ENCODE results near the gene RIN3. TPM values are rescaled to one million over a fixed set of nuclear protein-coding genes. Genes with fewer than 3 reads are reported as not detected.

The RIN3 gene
- total RNA-seq, 1 experiment from 2014 or later: 2.4 TPM

DNA sequence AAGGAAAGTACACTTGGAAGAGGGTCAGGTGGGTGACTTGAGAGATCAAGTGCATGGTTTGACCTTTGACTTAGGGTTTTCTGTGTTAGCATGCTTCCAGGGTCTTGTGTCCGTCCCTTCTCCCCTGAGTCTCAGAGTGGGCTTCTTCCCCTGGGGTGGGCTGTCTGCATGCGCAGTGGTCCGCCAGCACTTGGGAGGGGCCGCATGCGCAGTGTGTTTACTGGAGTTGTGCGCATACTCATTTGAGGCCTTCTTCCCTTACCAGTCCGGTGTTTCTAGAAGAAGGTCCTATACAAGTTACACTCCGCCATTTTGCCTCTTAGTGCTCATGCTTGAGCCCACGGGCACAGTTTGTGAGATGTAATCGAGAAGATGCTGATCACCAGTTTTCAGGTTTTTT is 58.5 kb downstream of the RIN3 start:
- no peaks in the 10 kb centered on the region for H3K9me3 ChIP-seq (ENCODE audit: low read depth, low read length, poor library complexity, severe bottlenecking)
- ChIA-PET CTCF (no interaction called here), POLR2A (ENCODE audit: low non-redundant PET) (no interaction called here)
- no peak overlapping the region for H3K27ac ChIP-seq (ENCODE audit: low read depth, low read length, poor library complexity, severe bottlenecking)
- intact Hi-C loops (cut with micrococcal nuclease; ENCODE audit: unreplicated experiment): no loop called here
- H3K36me3 ChIP-seq (ENCODE audit: insufficient read depth, low read length, poor library complexity, severe bottlenecking): no peaks in the 10 kb centered on the region
- no TSS peak for BruUV-seq (replicated peaks)
- no peak overlapping the region for H3K4me3 ChIP-seq (ENCODE audit: low read depth, low read length, poor library complexity, severe bottlenecking)
- TF ChIP-seq EZH2 (IDR thresholded peaks at IDR 0.05; ENCODE audit: borderline replicate concordance, low read depth, low read length, poor library complexity, severe bottlenecking): no peak
- TF ChIP-seq, protein P1, sequence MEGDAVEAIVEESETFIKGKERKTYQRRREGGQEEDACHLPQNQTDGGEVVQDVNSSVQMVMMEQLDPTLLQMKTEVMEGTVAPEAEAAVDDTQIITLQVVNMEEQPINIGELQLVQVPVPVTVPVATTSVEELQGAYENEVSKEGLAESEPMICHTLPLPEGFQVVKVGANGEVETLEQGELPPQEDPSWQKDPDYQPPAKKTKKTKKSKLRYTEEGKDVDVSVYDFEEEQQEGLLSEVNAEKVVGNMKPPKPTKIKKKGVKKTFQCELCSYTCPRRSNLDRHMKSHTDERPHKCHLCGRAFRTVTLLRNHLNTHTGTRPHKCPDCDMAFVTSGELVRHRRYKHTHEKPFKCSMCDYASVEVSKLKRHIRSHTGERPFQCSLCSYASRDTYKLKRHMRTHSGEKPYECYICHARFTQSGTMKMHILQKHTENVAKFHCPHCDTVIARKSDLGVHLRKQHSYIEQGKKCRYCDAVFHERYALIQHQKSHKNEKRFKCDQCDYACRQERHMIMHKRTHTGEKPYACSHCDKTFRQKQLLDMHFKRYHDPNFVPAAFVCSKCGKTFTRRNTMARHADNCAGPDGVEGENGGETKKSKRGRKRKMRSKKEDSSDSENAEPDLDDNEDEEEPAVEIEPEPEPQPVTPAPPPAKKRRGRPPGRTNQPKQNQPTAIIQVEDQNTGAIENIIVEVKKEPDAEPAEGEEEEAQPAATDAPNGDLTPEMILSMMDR (conservative IDR thresholded peaks at IDR 0.05; ENCODE audit: low read depth, low read length): no peak
- no peaks in the 10 kb centered on the region for H3K27me3 ChIP-seq (replicated peaks; ENCODE audit: insufficient read depth, low read depth, low read length, poor library complexity)
- DNase-seq (ENCODE audit: low spot score): no peak
- H3K4me1 ChIP-seq (ENCODE audit: insufficient read depth, low read length, poor library complexity, severe bottlenecking): no peaks in the 10 kb centered on the region

DNA sequence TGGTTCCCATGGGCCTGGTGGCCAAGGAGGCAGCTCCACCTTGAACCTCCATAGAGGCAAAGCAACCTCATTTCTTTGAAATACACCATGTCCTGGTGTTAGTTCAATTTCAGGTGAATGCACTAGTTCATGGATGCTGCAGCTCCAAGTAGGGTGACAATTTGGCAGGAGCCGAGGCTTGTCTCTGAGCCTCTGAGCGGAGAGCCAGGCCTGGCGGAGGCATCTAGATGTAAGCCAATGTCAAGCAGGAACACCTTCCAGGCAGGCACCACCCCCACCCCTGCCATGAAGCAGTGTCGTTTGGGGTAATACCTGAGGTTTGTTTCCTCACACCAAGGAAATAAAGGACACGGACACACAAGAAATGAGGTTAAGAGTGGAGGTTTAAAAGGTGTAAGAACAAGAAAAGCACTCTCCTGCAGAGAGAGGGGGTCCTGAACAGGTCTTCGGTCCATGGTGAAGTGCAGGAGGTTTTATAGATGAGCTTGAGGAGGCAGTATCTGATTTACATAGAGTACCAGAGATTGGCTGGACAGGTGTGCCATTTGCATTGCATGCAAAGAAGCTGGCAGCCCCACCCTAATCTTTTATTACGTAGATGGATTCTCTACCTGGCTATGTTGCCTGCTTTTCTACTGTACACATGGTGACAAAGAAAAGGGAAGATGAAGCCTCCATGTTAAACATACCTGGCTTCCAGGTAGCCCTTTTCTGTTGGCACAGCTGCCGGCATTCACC is 60.3 kb downstream of the RIN3 start:
- Histone ChIP-seq H3K4me1 (ENCODE audit: insufficient read depth, low read length, poor library complexity, severe bottlenecking) (no peaks in the 10 kb centered on the region), H3K9me3 (ENCODE audit: low read depth, low read length, poor library complexity, severe bottlenecking) (no peaks in the 10 kb centered on the region), H3K27me3 (replicated peaks; ENCODE audit: insufficient read depth, low read depth, low read length, poor library complexity) (no peaks in the 10 kb centered on the region), H3K36me3 (ENCODE audit: insufficient read depth, low read length, poor library complexity, severe bottlenecking) (no peaks in the 10 kb centered on the region), H3K27ac (ENCODE audit: low read depth, low read length, poor library complexity, severe bottlenecking) (no peak overlapping the region), H3K4me3 (ENCODE audit: low read depth, low read length, poor library complexity, severe bottlenecking) (no peak overlapping the region)
- intact Hi-C loops (cut with micrococcal nuclease; ENCODE audit: unreplicated experiment): no loop called here
- TF ChIP-seq, protein P1 (conservative IDR thresholded peaks at IDR 0.05; ENCODE audit: low read depth, low read length): no peak
- no peak for TF ChIP-seq EZH2 (IDR thresholded peaks at IDR 0.05; ENCODE audit: borderline replicate concordance, low read depth, low read length, poor library complexity, severe bottlenecking)
- CTCF ChIA-PET: no interaction called here
- BruUV-seq (replicated peaks): no TSS peak
- POLR2A ChIA-PET (ENCODE audit: low non-redundant PET): no interaction called here
- DNase-seq (ENCODE audit: low spot score): no peak

DNA sequence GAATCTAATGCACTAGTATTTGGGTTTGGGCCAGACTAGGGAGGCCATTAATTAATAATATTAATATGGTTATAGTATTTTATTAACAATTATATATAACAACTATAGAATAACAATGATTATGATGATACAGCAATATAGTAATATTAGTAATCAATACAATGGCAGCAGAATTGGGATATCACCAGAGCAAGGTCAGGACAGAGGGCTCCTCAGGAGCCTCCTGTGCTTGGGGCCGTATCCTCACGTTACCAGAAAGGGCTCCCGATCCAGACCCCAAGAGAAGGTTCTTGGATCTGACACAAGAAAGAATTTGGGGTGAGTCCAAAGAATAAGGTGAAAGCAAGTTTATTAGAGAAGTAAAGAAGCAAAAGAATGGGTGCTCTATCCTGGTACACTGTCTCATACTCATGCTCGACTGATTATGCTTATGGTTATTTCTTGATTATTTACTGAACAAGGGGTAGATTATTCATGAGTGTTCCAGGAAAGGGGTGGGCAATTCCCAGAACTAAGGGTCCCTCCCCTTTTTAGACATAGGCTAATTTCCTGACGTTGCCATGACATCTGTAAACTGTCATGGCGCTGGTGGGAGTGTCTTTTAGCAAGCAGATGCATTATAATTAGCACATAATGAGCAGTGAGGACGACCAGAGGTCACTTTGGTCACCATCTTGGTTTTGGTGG is 61.6 kb downstream of the RIN3 start:
- POLR2A ChIA-PET (ENCODE audit: low non-redundant PET): no interaction called here
- intact Hi-C loops (cut with micrococcal nuclease; ENCODE audit: unreplicated experiment): no loop called here

More for the DNA sequence above, 61.6 kb downstream of the RIN3 start:
- CTCF ChIA-PET: no interaction called here
- Histone ChIP-seq H3K9me3 (ENCODE audit: low read depth, low read length, poor library complexity, severe bottlenecking) (no peaks in the 10 kb centered on the region), H3K36me3 (ENCODE audit: insufficient read depth, low read length, poor library complexity, severe bottlenecking) (no peaks in the 10 kb centered on the region), H3K4me1 (ENCODE audit: insufficient read depth, low read length, poor library complexity, severe bottlenecking) (no peaks in the 10 kb centered on the region), H3K27ac (ENCODE audit: low read depth, low read length, poor library complexity, severe bottlenecking) (no peak overlapping the region), H3K27me3 (replicated peaks; ENCODE audit: insufficient read depth, low read depth, low read length, poor library complexity) (no peaks in the 10 kb centered on the region), H3K4me3 (ENCODE audit: low read depth, low read length, poor library complexity, severe bottlenecking) (no peak overlapping the region)
- no peak for TF ChIP-seq EZH2 (IDR thresholded peaks at IDR 0.05; ENCODE audit: borderline replicate concordance, low read depth, low read length, poor library complexity, severe bottlenecking)
- TF ChIP-seq, protein P1 (conservative IDR thresholded peaks at IDR 0.05; ENCODE audit: low read depth, low read length): no peak
- no peak for DNase-seq (ENCODE audit: low spot score)
- BruUV-seq (replicated peaks): no TSS peak
